ENCODE data around the gene RBPMS2. TPM values are rescaled to one million over a fixed set of nuclear protein-coding genes. Genes with fewer than 3 reads are reported as not detected.
A peak's percentile ranks its signal among the peaks of the same experiment; 100 is the strongest.
"Not testable (repeated sequence)": the region's sequence is repeated elsewhere in the genome, so short reads cannot be mapped to it uniquely, and the experiment has no call there.

The RBPMS2 gene
- total RNA-seq, 1 experiment from 2014 or later, result 0.91 TPM

DNA sequence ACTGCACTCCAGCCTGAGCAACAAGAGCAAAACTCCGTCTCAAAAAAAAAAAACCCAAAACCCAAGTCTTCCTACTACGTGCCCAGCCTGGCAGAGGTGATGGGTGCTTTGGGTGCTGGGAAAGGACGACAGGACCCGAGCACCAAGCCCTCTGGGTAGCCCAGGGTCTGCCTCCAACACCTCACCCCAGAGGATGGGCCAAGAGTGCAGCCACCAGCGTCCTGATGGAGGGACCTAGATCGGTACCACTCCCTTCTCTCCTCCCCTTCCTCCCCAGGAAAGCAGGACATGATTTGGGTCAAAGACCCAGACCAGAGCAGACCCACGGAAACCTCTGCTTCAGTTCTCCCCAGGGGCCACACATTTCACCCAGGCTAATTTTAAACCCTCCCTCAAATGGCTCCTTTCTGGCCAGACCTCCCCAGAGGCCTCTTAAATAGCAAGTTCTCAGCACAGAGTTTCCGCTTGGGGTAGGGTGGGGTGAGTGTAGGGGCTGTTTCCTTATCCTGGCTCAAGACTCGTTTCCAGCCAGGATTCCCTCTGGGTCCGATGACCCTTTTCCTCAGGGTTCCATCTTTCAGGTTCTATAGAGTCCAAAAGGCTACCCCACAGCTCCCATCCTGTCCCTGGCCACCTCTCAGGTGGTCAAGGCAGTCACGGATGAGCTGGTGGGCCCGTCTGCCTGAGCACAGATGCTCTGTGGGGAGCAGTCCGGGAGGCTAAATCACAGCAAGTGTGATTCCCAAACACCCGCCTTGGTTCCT, 20.5 kb downstream of the RBPMS2 start:
- no peak for DNase-seq (ENCODE audit: low read depth)

DNA sequence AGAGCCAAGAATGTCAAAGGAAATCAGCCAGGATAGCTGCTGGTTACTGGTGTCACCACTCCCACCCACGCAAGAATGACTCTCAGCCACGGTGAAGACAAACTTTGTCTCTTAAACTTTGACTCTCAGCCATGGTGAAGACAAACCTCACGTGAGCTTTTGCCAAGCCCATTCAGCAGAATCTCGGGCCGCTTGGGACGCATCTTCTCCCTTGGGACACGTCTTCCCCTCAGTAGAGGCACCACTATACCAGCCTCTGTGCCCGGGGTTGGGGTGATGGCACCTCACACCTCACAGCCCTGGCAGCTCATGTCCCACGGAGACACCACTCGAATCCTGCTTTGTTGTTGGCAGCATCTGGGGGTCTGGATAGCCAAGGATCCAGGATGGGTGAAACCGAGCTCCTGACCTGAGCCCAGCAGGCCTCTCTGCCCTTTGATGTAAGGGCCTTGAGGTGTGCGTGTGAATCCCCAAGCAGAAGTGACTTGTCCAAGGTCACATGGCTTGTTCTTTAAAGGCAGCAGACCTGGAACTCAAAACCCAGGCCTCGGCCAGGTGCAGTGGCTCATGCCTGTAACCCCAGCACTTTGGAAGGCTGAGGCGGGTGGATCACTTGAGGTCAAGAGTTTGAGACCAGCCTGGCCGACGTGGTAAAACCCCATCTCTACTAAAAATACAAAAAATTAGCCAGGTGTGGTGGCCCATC, 21.8 kb downstream of the RBPMS2 start:
- DNase-seq (ENCODE audit: low read depth), result no peak

GRCh38 chr15:64751464-64751863, 23.9 kb downstream of the RBPMS2 start:
- no peak for DNase-seq (ENCODE audit: low read depth)

GRCh38 chr15:64749999-64750657, 25.3 kb downstream of the RBPMS2 start:
- DNase-seq (ENCODE audit: low read depth), result peak; percentile 47

DNA sequence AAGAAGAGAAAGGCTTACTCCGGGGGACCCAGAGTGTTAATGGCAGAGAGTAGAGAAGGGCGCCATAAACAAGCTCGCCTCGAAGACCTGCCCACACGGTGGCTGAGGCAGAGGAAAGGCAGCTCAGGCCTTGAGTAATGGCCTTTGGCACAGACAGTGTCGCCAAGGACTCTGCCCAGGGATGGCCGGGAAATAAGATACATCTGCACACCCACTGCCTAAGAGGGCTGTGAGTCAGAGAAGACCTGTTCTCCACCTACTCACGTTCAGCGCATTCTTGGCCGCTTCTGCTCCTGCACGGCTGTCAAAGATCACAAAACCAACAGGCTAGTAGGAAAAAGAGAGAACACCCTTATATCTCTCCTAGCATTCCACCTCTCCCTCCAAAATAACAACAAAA, 26.2 kb downstream of the RBPMS2 start:
- DNase-seq (ENCODE audit: low read depth), result peak; percentile 89

DNA sequence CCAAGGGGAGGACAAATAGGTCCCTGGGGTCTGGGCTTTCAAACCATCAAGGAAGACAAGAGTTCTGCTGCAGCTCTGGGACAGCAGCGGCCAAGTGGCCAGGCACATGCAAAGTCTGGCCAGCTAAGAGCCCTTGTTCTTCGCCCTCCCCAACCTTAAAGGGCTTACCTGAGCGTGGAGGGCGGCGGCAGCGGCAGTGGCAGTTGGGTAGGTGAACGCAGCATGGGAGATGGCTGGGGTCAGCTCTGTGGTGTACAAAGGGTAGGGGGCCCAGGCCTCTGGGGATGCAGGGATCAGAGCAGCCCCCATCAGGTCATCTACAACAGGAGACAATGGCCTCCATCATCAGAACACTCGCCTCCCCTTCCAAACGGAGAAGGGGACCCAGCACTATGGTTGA, 27.1 kb downstream of the RBPMS2 start:
- DNase-seq (ENCODE audit: low read depth), result no peak

- DNase-seq (ENCODE audit: low read depth), result peak; percentile 57
Observed at GRCh38 chr15:64747578-64747977, 27.8 kb downstream of the RBPMS2 start.

DNA sequence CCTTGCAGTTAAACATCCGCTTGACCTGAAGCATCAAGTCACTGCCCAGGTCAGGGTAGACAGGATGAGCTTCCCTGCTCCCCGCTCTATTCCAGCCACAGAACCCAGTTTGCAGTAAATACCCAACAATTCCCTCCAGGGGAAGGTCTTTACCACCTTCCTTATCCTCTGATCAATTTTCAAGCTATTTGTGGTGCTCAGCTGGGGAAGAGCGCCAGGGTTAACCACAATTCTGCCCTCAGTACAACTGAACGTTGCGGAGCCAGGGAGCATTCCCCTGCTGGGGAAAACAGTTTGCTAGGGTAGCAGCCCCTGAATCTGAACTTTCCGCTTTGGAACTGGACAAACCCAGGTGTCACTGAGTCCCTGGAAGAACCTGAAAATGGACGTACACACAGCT, 28.5 kb downstream of the RBPMS2 start:
- peak; percentile 51 for DNase-seq (ENCODE audit: low read depth)

DNA sequence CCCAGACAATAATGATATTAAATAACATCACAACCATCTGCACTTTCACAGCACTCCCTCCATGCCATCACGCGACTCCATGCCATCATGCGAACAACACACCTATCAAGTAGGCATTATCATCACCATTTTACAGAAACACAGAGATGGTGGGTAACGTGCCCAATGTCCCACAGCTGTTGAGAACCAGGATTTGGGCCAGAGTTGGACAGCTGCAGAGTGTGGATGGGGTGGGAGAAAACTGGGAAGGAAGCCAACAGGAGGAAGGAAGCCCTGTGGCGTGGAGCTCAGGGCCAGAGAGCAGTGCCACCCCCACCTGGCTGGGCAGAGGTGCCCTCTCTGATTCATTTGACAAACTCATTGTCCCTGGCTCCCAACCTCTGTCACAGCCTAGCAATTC, 29.0 kb downstream of the RBPMS2 start:
- DNase-seq (ENCODE audit: low read depth), result no peak

DNA sequence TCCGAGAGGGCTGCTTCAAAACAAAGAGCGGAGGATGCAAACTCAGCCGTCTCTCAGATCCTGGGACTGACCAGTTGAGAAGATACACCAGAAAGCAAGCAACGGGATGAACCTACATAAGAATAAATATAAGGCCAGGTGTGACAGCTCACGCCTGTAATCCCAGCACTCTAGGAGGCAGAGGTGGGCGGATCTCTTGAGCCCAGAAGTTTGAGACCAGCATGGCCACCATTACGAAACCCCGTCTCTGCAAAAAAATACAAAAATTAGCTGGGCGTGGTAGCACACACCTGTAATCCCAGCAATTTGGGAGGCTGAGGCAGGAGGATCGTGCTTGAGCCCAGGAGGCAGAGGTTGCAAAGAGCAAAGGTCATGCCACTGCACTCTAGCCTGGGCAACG, 31.7 kb downstream of the RBPMS2 start:
- no peak for DNase-seq (ENCODE audit: low read depth)

DNA sequence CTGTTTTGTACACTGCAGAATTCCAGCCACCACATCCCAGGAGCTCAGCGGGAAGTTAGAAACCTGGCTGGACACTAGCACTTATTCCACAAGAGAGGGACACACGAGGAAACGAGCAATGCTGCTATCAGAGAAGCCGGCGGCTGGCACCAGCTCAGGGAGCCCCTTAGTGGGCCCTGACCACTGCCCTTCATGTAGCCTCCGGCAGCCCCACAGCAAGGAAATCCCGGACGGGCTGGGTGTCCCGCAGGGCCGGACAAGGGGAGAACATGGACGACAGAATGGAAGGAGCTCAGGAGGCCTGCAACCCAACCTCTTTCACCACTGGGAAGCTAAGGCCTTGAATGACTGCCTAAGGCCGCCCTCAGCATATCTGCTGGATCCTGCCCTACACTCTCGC, 32.5 kb downstream of the RBPMS2 start:
- no peak for DNase-seq (ENCODE audit: low read depth)

- no peak for DNase-seq (ENCODE audit: low read depth)
Observed at GRCh38 chr15:64742385-64742784, 33.0 kb downstream of the RBPMS2 start.

DNA sequence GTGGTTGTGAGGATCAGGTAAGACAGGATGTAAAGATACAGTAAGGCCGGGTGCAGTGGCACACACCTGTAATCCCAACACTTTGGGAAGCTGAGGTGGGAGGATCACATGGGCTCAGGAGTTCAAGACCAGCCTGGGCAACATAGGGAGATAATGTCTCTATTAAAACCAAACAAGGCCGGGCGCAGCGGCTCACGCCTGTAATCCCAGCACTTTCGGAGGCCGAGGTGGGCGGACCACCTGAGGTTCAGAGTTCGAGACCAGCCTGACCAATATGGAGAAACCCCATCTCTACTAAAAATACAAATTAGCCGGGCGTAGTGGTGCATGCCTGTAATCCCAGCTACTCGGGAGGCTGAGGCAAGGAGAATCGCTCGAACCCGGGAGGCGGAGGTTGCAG, 33.7 kb downstream of the RBPMS2 start:
- not testable (repeated sequence) for DNase-seq (ENCODE audit: low read depth)

- DNase-seq (ENCODE audit: low read depth), result peak; percentile 54
Observed at GRCh38 chr15:64740311-64741170, 34.8 kb downstream of the RBPMS2 start.

DNA sequence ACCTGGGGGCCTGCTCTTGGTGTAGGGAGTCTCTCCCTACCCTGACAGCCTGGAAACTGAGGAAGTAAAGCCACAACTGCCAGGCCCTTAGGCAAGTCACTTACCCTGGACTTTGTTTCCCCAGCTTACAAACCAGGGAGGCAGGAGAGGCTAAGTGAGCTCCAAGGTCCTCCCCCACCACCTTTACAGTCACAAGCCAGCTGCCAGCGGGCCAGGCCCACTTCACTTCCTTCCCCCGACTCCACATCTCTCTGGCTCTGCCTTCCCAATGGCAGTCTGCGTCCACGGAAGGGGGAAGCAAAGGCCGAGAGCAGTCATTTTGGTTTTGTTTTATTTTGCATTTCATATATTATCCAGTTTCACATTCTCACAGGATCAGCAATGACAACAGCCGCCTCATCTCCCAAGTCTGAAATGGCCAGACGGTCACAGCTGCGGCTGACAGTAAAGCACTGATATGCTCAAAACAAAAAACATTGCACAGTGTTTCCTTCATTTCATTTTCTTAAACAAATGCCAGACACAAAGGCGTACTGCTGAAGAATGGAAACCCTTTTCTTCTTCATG, 35.7 kb downstream of the RBPMS2 start:
- no peak for DNase-seq (ENCODE audit: low read depth)

- DNase-seq (ENCODE audit: low read depth), result no peak
Observed at GRCh38 chr15:64739156-64739555, 36.2 kb downstream of the RBPMS2 start.

DNA sequence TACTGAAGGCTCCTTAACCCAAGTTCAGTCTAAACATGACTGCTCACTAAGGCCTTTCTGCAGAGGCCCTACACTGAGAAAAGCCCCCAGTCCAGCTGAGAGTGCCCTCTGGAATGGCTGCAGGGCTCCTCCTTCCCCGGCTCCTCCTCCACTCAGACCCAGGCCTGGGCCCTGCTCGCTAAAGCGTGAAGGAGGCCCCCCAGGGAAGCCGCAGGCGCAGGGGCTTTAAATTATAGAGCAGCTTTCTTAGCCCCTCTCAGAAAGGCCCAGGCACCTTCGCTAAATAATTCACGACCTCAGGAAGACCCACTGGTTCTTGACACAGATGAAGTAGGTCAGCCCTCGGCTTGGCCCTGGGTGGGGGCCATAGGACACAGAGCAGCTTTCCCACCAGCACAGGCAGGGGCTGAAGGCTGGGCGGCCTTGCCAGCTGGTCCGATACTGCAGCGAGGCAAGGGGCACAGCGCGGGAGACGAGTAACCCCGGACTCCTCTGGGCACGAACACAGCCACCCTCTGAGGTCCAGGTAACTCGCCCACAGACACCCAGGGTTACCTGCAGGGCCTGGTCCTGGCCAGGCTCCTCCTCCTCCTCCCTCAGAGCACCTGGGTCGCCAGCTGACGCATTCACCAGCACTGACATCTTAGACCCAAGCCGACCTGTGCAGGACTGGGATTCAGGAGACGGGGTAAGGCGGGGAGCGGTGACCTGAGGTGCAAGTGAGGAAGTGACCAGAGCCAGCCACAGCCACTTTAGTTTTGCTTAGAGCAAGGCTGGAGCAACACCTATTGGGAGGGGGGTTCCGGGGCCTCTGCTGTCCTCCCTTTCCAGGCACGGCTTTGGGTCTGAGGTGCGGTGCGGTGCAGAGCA, 36.9 kb downstream of the RBPMS2 start:
- DNase-seq (ENCODE audit: low read depth), result no peak

- peak; percentile 14 for DNase-seq (ENCODE audit: low read depth)
Observed at GRCh38 chr15:64732156-64732860, 43.1 kb downstream of the RBPMS2 start.

DNA sequence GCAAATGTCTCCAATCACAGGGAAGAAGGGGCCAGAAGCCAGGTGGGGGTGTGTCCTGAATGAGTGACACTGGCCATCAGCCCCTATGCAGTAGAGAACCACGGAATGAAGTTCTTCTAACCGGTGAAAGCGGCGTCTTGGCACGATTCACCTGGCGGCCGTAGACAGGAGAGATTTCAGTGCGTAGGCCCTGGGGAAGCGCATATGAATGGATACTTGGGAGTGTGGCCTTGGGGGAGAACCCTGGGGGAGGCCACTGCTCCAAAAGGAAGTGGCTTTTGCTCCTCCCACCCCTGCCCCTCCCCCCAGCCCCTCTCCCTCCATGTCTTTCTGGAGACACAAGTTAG, 43.6 kb downstream of the RBPMS2 start:
- no peak for DNase-seq (ENCODE audit: low read depth)

Data from M059J (cell line).